Myocyte (in vitro differentiated cells): ENCODE data around the gene SLC15A2. TPM values are rescaled to one million over a fixed set of nuclear protein-coding genes. Genes with fewer than 3 reads are reported as not detected.
"Not testable (repeated sequence)": the region's sequence is repeated elsewhere in the genome, so short reads cannot be mapped to it uniquely, and the experiment has no call there.

Source experiments
- DNase-seq: peaks from one replicate; pipeline ENCODE4 v3.0.0-alpha.2; 2012; ENCODE audit warnings: low read depth
- total RNA-seq: library from RNA; depleted of rRNA; stranded (reverse); fragments of >200 nt; gene quantifications from 2 replicates; pipeline ENCODE4 v1.2.3, GENCODE V29; 2014

SLC15A2 gene
- total RNA-seq, 1 donor from 2014 or later: 0.51 TPM

DNA sequence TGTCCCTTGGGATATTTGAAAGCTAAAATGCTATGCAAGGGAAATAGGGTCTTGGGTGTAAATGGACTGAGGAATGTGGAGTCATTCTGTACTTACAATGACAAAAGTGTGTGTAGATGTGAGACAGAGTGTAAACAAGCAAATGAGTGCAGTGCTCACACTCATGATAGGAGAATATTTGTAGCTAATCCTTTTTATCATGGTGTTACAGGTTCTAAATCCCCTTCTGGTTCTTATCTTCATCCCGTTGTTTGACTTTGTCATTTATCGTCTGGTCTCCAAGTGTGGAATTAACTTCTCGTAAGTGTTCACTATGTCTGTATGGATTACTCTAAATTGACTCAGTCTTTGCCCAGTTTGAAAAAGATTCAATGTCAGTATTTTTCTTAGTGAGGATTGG is 30.5 kb downstream of the SLC15A2 start:
- no peak for DNase-seq

DNA sequence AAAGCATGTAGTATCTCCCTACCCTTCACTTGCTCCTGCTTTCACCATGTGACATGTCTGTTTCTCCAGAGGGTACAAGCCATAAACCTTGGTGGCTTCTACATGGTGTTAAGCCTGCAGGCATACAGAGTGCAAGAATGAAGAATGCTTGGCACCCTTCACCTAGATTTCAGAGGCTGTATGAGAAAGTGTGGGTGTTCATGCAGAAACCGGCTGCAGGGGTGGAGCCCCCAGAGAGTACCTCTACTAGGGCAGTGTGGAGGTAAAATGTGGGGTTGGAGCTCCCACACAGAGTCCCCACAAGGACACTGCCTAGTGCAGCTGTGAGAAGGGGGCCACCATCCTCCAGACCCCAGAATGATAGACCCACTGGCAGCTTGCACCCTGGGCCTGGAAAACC is 32.2 kb downstream of the SLC15A2 start:
- no peak for DNase-seq

- not testable (repeated sequence) for DNase-seq
These were observed 44.1 kb downstream of the SLC15A2 start for GRCh38 chr3:121938141-121938855.

DNA sequence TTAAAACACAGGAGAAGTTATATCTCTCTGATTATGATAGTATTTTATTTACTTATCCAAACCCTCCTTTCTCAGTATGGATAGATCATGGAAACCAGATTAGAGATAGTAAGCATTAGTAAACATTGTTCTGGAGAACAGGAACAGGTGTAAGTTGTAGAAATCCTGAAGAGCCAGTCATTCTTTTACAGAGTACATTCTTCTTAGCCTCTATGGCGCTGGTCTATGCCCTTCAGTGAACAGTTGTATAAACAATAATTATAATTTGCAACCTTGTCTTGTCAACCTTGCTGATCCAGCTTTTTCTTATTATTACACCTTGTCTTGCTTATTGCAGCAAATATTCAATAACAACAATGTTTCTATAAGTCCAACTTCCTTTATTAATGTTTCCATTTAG is 47.4 kb downstream of the SLC15A2 start:
- no peak for DNase-seq

DNA sequence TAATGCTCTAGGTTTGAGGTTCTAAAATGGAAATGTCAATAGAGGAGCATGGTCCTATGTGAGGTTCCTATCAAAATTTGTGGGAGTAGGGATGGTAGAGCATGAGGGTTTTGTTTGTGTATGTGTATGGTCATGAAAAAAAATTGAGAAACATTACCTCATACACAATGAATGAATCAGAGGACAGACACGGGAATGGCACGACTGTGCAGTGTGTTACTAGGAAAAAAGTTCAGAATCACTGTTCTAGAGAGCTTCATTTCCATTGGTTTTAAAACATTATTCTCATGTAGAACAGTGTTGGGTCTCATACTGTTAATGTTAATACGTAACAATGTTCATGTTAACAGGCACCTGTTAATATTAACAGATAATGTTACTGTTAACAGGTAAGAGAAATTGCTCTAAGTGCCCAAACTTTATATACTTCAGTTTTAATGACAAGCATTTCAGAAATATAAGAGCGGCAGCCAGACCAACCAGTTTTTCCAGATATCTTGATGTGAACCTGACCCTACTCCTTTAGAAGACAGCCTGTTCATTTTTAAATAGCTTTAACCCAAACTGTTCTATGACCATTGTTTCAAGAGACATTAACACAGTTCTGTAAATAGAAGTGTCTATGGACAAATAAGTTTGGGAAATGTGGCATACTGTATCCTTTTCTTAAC is 48.0 kb downstream of the SLC15A2 start:
- no peak for DNase-seq

- no peak for DNase-seq
These were observed 49.2 kb downstream of the SLC15A2 start for GRCh38 chr3:121943431-121943830.

DNA sequence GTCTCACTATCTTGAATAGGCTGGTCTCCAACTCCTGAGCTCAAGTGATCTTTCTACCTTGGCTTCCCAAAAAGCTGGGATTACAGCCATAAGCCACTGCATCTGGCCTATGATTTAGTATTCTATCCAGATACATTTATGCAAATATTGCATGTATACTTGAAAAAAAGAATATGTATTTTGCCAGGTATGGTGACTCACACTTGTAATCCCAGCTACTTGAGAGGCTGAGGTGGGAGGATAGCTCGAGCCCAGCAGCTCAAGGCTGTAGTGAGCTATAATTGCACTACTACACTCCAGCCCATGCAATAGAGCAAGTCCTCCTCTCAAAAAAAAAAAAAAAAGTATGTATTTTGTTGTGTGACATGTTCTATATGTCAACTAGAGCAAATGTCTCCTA is 54.4 kb downstream of the SLC15A2 start:
- DNase-seq: no peak

- DNase-seq: no peak
These were observed 57.2 kb downstream of the SLC15A2 start for GRCh38 chr3:121951291-121951919.

- no peak for DNase-seq
These were observed 62.2 kb downstream of the SLC15A2 start for GRCh38 chr3:121956363-121956762.

DNA sequence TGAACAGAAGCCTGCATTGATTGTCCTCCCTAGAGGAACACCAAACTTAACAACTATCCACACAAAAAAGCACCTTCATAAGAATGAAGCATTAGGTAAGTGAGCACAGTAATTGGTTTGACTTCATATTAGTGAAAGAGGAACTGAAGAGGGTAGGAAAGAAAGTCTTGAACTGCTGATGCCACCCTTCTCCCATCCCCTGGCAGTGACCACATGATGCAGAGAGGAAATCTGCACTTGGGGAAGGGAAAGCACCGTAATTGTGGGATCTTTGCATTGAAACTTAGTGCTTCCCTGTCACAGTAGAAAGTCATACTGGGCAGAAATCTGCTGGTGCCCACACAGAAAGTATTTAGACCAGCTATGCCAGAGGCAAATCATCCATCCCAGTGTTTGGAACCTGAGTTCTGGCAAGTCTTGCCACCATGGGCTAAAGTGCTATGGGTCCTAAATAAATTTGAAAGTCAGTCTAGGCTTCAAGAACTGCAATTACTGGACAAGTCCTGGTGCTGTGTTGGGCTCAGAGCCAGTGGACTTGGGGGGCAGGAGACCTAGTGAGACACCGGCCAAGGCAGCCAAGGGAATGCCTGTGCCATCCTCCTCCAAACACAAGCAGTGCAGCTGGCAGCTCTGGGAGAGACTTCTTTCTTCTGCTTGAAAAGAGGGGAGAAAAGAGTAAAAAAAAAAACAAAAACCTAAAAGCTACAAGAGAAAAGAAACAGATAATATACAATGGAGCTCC is 63.6 kb downstream of the SLC15A2 start:
- DNase-seq: no peak

DNA sequence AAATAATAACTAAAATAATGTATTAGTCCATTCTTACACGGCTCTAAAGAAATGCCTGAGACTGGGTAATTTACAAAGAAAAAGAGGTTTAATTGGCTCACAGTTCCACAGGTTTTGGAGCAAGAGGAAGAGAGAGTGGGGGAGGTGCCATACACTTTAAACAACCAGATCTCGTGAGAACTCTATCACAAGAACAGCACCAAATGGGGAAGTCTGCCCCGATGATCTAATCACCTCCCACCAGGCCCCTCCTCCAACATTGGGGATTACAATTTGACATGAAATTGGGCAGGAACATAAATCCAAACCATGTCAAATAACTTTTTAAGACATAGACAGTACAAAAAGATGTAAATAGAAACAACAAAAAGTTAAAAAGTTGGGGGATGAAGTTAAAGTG is 64.6 kb downstream of the SLC15A2 start:
- no peak for DNase-seq

DNA sequence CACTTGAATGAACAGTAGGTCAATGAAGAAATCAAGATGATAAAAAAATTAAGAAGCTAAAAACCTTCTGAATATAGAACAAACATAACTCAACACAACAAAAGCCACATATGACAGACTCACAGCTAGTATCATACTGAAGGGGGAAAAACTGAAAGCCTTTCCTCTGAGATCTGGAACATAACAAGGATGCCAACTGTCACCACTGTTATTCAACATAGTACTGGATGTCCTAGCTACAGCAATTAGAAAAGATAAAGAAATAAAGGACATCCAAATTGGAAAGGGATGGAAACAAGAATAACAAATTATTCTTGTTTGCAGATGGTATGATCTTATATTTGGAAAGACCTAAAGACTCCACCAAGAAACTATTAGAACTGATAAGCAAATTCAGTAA is 67.1 kb downstream of the SLC15A2 start:
- no peak for DNase-seq

GRCh38 chr3:121962443-121962842 is 68.2 kb downstream of the SLC15A2 start:
- DNase-seq: no peak

DNA sequence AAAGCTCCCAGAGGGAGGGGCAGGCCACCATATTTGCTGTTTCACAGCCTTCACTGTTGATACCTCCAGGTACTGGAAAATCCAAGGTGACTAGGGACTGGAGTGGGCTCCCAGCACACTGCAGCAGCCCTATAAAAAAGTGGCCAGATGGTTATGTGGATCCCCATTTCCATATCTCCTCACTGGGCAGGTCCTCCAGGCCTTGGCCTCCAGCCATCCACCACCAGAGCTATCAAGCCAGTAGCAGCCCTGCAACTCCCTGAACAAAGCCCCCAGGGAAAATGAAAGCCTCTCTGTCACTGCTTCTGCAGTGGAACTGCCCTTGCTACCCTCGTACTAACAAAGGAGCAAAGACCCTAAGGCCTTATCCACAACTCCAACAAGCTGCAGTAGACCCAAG is 69.4 kb downstream of the SLC15A2 start:
- DNase-seq: no peak

GRCh38 chr3:121969631-121970030 is 75.4 kb downstream of the SLC15A2 start:
- no peak for DNase-seq

- DNase-seq: no peak
These were observed 75.8 kb downstream of the SLC15A2 start for GRCh38 chr3:121970047-121970446.

- DNase-seq: no peak
These were observed 80.5 kb downstream of the SLC15A2 start for GRCh38 chr3:121974601-121975111.

GRCh38 chr3:121975702-121976302 is 81.6 kb downstream of the SLC15A2 start:
- no peak for DNase-seq

DNA sequence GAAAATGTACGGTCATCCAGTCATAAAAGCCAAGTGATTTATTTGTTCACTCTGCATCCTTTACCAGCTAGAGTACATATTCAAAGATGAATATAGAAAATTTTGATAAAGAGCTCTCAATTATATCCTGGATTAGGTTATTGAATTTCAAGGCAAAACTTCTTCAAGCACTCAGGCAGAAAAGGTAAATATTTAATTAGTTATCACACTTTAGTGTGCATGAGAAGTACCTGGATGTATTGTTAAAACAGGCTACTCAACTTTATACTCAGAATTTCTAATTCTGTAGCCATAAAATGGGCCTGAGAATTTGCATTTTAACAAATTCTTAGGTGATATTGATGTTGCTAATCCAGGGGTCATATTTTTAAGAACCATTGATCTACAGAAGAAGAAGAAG is 82.5 kb downstream of the SLC15A2 start:
- DNase-seq: no peak

GRCh38 chr3:121979246-121979645 is 85.0 kb downstream of the SLC15A2 start:
- DNase-seq: no peak

DNA sequence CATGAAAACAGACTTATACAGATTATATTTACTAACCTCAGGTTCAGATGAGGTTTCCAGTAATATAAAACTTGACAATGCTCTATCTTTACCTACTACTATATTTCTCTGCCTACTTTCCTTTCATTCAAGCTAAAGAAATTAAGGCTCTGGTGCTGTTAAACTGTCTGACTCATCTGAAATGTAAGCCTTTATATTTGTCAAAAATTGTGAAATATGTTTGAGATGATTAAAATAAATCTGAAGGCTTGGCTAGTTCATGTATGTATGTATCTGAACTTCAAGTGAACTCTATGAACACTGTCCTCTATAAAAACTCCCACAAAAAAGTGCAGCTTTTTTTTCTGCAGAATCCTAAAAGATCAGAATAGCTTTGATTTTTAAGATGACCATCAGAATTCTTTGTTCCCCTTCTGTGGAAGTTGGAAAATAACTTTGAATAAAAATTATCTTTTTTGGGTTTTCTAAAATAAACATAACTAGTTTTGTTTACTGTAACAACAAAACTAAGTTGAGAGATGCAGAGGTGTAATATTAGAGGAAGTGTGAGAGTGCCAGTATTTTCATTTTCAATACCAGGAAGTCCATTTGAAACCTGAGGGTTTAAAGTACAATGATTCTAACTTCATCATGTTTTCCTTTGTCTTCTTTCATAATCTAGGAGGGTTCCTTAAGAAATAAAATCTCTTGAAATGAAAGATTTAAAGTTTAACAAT is 85.7 kb downstream of the SLC15A2 start:
- no peak for DNase-seq
